ENCODE measurements around the gene AP3B1.
"Not testable (repeated sequence)": the region's sequence is repeated elsewhere in the genome, so short reads cannot be mapped to it uniquely, and the experiment has no call there.

The AP3B1 gene

DNA sequence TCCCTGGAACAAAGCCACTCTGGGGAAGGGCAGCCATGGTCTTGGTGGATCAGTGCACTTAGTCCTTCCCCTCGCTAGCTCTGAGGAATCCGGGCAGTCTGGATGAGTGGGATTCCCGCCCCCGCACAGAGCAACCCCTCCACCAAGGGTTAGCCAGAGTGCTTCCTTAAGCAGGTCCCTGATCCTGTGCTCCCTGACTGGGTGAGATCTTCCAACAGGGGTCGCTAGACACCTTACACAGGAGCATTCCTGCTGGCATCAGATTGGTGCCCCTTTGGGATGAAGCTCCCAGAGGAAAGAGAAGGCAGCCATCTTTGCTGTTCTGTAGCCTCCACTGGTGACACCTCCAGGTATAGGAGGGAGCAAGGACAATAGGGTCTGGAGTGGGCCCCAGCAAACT, 228.8 kb downstream of the AP3B1 start:
- DNase-seq (ENCODE audit: low read depth, low spot score), result no peak

DNA sequence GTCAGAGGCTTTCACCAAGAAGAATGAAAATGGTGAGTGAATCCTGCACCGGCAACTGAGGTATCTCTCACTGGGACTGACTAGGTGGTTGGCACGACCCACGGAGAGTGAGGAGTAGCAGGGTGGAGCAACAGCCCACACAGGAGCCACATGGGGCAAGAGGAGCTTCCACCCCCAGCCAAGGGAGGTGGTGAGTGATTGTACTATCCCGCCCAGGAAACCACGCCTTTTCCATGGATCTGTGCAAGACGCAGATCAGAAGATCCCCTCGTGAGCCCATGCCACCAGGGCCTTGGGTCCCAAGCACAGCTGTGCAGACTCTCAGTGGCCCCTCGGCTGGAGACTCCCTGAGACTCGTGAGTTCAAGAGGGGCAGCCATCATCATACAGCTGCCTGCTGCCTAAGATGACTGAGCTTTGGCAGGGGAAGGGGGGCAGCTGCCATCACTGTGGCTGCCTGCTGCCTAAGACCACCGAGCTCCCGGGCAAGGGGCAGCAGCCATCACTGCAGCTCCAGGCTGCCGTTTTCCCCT, 229.5 kb downstream of the AP3B1 start:
- DNase-seq (ENCODE audit: low read depth, low spot score), result no peak

DNA sequence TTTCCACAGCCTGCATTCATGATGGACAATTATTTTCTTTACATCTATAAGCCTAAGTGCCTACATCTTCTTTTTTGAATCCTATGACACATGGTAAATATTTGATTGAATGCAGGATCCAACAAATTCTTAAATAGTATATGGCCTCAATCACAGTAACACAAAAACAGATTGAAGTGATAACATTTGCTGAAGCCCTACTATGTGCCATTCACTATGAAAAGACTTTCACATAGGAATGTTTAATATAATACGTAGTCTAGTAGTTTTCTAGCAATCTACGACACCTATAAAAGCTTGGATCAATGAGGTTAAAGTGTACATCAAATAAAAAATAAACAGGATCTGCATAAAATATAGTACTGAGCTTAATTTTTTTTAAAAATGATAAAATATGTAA, 231.0 kb downstream of the AP3B1 start:
- DNase-seq (ENCODE audit: low read depth, low spot score), result no peak

DNA sequence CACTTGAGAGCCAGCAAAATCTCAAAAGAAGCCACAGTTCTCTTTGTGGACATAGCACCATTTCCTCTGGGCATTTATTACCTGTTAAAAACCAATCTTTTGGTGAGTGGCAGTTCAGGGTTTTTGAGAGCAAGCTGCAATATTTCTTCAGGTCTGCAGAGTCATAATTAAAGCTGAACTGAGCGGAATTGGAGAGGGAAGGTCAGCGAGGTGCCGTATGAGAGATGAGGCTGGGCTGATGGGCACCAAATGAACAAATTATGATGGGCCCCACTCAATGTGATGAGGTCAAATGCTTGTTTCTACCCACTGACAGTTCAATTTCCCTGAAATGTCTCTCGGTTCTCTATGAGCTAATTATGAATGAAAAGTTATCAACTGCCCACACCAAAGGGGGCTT, 231.9 kb downstream of the AP3B1 start:
- DNase-seq (ENCODE audit: low read depth, low spot score), result no peak

DNA sequence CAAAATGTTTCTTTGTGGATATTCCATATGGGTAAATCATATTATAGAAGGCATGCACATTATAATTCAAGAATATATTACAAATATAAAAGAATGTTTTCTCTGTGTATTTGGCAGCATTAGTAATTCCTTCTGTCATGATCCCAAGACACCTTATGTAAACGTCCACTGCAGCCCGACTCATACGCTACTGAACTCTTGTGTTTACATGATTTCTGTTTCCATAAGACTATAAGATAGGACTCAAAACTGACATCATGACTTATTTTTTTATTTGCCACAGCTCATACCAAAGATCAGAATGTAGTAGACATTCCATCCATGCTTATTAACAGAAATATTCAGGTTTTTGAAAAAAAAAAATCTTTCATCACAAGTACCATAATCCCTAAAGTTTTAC, 234.1 kb downstream of the AP3B1 start:
- no peak for DNase-seq (ENCODE audit: low read depth, low spot score)

DNA sequence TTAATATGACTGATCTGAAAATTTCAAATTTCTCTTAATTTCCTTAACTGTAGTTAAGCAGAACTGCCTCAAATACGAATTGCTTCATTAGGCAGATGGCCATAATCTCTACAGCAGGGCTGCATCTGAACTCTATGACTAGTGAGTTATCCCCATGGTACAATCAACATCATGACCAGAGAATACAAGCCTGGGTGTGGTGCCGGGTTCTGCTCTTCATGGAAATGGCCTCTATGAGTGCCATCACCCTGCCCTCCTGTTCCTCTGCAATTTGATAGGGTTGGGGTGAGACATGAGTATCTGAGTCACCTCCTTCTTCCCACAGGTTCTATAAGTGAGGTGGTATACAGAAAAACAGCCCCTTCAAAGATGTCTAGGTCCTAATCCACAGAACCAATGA, 235.9 kb downstream of the AP3B1 start:
- DNase-seq (ENCODE audit: low read depth, low spot score), result no peak

DNA sequence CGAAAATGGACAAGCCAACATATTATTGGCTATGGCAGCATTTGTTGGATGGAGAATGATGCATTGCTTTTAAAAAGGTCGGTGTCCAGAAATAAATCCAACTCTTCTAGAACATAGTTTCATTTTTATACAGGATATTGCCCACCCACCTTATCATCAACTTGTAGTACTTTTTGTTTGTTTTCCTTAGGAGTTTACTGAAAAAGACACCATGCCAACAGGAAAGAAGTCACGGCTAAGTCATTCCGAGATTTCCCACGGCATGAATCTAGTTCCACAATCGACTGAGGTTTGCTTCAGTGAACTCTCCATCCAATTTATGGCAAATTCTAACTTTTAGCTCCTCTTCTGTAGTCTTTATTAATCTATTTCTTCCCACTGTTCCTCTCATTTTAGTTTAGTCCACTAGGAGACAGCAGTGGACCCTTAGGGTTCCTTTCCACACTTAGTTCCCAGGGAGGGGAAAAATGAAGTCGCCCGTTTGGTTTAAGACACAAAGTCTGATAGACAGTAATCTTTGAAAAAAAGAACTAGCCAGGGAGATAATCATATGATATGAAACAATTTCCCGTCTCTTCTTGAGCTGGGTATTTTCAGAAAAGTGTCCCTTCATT, 237.5 kb downstream of the AP3B1 start:
- no peak for DNase-seq (ENCODE audit: low read depth, low spot score)

DNA sequence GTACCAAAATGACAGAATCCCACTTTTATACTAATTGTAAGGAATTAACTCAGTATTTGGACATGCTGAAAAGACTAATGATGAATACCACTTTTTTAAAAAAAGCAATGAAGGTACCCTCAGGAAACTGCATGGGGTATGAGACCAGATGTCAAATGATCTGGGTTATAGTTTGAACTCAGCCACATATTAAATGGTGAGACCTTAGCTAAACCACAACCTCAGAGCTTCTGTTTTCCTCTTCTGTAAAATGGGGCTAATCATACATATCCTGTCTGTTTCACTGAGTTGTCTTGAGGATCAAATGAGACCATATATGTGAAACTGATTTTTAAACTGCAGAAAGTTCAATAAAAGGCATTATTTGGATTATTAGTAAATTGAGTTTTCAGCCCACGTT, 238.4 kb downstream of the AP3B1 start:
- no peak for DNase-seq (ENCODE audit: low read depth, low spot score)

DNA sequence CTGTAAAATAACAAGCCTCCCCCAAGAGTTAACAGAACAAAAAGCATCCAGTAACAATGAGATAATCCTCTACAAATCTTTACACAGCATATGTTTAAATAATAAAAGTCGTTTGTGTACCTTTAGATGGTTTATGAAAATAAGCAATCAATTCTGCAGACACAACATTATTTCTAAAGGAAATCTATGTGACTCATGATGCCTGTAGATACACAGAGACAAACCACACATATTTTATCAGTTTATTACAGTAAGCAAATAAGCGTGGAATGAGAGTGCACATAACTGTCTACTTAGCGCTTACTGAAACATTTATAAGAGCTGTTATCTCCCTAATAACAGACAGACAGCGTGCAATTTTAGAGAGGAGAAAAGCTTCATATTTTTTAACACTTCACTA, 243.6 kb downstream of the AP3B1 start:
- no peak for DNase-seq (ENCODE audit: low read depth, low spot score)

DNA sequence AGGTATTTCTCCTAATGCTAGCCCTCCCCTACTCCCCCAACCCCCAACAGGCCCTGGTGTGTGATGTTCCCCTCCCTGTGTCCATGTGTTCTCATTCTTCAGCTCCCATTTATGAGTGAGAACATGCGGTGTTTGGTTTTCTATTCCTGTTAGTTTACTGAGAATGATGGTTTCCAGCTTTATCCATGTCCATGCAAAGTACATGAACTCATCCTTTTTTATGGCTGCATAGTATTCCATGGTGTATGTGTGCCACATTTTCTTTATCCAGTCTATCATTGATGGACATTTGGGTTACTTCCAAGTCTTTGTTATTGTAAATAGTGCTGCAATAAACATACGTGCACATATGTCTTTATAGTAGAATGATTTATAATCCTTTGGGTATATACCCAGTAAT, 247.7 kb downstream of the AP3B1 start:
- not testable (repeated sequence) for DNase-seq (ENCODE audit: low read depth, low spot score)

DNA sequence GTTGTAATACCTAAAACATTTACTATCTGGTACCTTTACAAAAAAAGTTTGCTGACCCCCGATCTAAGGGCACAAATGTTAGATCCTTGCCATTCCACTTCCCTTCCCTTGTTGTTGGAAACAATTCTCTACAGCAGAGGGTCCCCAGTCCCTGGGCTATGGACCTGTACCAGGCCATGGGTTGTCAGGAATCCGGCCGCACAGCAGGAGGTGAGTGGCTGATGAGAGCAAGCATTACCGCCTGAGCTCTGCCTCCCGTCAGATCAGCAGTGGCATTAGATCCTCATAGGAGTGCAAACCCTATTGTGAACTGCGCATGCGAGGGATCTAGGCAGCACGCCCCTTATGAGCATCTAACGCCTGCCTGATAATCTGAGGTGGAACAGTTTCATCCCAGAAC, 248.5 kb downstream of the AP3B1 start:
- DNase-seq (ENCODE audit: low read depth, low spot score), result no peak

DNA sequence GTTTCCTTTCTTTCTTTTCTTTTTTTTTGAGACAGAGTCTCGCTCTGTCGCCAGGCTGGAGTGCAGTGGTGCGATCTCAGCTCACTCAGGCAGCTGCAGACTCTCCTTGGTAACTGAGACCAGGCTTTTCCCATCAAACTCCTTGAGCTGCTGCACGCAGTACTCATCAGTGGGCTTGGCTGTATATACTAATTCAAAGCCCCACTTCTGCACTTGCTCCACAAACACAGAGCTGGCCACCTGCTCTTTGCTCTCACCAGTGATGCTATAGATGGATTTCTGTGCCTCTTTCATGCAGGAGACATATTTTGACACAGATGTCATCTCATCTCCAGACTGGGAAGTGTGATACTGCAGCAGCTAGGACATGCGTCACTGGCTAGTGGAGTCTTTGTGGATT, 252.7 kb downstream of the AP3B1 start:
- DNase-seq (ENCODE audit: low read depth, low spot score), result no peak

DNA sequence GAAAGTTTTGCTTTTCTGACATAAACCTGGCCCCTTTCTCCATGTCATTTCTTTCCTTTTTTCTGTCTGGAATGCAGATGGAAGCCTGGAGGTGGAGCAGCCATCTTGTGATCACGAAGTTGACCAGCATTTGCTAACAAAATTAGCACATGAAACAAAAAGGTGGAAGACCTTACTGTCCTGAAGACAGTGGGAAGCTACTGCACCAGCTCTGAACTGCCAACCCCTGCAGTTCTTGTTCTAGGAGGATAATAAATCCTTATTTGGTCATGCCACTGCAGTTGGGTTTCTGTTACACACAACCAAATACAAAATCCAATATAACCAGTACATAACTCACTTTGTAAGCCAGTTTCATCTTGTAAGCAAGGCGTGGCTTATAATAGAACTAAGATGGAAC, 269.0 kb downstream of the AP3B1 start:
- no peak for DNase-seq (ENCODE audit: low read depth, low spot score)

DNA sequence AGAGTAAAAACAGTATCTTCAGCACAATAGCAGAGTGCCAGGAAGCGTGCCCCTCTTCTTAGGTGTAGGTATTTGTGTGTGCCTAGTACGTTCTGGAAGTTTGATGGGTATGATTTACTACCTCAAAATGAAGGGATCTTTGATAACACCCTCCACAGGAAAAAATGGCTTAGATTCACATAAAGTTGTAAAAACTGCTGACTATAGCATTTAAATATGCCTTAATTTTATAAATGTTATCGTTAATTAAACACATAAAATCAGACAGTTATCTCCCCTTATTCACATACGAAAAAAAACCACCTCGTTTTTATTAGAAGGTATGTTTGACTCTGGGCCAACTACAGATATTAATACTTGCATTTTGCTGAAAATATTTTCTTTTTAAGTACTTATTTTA, 274.8 kb downstream of the AP3B1 start:
- no peak for DNase-seq (ENCODE audit: low read depth, low spot score)

DNA sequence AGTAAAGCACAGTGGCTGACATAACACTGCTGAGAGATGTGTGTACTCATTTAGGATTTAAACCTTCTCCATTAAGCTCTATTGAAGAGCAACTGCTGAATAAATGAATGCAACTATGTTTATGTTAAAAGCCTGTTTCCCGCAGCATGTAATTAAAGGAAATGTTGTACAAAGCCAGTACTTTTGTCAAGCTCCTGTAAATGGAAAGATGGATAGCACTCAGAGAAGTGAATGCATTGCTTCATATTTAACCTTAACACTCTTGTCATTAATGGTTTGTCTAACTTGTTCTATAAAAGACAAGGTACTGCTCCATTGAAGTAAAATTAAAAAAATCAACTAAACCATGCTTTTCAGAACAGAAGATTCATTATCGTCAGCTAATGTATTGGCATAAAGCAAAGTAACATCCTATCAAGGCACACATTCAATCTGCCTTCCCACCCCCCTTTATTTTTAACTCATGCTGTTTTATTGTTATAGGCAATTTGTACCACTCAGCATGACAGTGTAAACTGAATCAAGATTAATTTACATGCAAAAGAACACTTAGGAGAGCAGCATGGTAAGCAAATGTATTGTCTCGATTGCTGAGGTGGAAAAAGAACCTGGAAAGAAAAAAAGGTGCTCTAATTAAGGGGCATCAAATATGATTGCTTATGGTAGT, 277.5 kb downstream of the AP3B1 start:
- DNase-seq (ENCODE audit: low read depth, low spot score), result no peak

DNA sequence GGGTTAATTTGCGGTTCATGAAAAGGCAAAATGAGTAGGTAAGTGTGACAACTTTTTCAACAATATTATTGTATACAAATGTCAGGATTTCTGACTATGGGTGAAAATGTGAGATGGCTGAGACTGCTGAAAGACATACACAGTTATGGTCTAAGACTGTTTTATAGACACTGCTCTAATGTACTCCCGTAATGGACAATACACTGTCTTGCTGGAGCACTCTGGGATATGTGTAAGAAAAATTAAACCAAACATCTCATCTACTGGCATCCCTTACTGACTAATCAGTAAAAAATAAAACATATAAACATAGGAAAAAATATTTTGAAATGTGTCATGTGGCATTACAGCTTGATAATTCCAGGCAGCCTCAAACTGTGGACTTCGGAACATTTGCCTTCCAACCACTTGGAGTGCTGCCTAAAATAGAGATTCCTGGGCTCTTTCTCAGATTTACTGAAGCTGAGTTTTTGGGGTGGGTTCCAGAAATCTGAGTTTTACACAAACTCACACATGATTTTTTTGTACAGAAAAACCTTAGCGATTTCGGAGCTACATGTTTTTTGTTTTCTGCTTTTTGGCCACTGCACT, 284.5 kb downstream of the AP3B1 start:
- DNase-seq (ENCODE audit: low read depth, low spot score), result no peak

DNA sequence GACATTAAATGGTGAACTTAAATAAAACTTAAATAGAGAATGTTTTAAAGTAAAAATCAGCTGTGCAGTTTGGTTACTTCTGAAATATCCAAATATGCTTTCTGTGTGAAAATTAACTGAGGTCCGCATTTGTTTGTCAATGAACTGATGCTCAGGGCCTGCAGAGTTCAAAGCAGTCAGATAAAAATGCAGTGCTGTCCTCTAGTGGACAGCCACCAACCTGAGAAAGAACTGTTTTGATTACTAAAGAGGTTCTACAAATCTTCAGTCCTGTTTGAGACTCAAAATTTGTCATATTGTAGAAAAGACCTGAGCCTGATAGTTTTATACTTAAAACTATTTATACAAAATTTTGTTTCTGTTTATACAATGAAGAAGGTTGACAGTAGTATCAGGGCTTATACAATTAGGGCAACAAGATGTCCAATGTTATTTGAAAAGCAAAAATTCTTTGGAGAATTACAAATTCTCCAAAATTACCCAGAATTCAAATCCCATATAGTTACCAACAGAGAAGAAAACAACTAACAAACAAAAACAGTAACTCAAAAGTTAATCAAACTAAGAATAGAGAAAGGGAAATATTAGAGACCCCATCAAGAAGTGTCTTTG, 286.0 kb downstream of the AP3B1 start:
- no peak for DNase-seq (ENCODE audit: low read depth, low spot score)

DNA sequence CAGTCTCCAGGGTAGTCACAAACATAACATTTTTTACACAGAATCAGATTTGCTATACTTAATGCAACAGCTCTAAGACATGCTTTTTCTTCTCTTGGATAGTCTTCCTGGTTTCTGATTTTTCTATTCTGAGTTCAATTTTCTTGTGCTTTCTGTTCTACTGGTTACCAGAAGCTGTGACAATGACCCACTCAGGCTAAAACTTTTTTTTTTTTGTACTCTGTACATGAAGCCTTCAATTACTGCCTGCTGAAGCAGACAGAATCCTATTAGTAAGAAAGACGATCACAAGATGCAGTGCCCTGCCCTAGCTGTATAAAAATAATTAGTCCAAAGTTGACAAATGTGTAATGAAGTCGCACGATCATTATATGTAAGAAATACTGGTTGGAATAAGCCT, 287.3 kb downstream of the AP3B1 start:
- no peak for DNase-seq (ENCODE audit: low read depth, low spot score)

DNA sequence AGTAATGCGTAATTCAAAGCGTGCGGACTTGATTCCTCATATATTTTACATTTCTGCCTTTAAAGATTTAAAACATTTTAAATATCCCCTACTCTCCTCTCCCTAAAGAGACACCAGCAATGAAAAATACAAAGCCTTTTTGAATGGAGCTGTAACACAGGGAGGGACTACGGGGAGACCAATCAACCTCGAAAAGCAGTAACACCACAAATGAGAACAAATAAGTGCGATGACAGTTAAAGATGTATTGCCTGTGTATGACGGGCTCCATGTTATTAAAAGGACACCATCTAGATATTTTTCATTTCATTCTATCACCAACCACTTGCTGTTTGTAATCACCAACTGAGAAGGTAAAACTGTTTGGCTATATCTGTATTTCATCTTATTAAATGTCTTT, 288.0 kb downstream of the AP3B1 start:
- DNase-seq (ENCODE audit: low read depth, low spot score), result no peak

DNA sequence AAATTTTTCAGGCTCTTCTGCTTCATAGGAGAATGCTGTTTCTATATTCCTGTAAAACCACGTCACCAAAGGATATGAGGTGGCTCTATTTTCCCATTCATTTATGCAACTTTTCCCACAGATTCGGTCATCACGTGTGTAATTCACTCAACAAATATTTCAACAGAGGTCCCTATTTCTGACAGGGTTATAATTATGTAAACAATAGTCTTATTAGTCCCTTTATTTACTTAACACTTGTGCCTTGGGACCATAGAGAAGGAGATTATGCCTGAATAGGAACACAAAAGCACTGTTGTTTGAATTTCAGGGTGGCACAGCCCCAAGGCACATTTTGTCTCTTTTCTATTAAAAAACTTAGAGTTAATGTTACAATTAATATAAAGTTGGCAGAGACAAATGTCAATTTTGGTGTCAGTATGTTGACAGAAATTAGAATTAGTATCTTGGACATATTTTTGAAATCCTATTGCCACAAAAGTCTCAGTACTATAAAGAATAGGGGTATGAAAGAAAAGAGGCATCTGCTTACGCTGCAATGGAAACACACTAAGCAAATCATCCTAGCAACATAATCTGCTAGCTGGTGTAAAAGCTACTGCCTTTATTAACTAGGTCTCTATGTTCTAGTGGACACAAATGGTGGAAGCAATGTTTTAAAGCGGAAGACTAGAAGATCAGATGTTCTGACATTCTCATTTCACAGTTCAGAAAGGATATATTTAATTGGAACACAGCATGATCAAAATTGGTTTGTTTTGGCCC, 289.3 kb downstream of the AP3B1 start:
- DNase-seq (ENCODE audit: low read depth, low spot score), result no peak

DNA sequence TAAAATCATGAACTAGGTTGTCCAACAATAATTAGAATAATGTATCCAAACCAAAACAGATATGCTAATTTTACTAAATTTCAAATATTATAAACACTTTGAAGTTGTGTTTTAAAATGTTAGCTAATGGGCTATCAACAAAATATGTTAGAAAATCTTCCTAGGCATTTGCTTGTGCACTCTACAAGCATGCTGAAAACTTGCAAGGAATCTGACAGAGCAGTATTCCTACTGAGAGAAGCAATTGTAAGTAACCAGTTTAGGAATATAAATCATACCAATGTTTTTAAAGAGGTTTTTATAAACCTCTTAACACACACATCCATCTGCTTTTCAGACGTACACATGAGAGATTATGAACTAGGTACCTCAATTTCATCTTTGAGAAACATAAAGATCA, 289.9 kb downstream of the AP3B1 start:
- DNase-seq (ENCODE audit: low read depth, low spot score), result no peak

DNA sequence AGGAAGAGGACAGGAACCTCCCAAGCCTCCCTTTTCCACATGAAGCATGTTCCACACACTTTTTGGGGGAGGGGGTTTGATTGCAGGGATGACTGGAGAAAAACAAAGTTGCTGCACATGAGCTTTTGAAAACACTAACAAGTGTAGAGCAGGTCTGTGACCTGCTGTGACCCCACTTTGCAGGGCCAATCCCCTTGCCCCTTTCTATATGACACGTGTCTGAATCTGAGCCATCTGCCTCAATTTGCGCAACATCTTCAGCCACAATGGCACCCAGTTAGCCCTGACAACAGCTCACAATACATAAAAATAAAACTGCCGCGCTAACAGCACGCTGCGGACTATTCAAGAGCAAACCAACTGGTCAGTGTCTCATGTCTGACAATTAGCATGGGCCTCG, 290.6 kb downstream of the AP3B1 start:
- DNase-seq (ENCODE audit: low read depth, low spot score), result no peak

All from activated naive CD8-positive, alpha-beta T cell treated with anti-CD3 and anti-CD28 coated beads, Interleukin-2, amount 50 U/mL, for 16 hours (primary cell).